VCaP (cell line): ENCODE data around the gene ZNF674.
"Not testable (repeated sequence)": the region's sequence is repeated elsewhere in the genome, so short reads cannot be mapped to it uniquely, and the experiment has no call there.

Experiments used
- H3K27ac ChIP-seq: fragments of 450-650 bp; 2 replicates; pipeline ENCODE4 v1.5.1; 2017
- TF ChIP-seq, protein P1 (sequence below): fragments of 450-650 bp; conservative IDR thresholded peaks from 2 replicates; pipeline ENCODE4 v1.5.1; 2017; ENCODE audit warnings: mild to moderate bottlenecking, moderate library complexity

ZNF674 gene

DNA sequence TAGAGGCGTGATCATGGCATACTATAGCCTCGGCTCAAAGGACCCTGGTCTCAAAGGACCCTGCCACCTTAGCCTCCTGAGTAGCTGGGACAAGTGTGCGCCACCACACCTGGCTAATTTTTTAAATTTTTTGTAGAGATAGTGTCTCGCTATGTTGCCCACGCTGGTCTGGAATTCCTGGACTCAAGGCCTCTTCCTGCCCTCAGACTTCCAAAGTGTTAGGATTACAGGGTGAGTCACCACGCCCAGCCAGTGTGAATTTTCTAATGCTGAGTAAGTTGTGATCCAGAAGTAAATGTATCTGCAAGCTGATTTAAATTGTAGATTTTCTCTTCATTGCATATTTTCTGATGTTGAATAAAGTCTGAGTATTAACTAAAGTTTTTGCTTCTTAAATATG, 2.6 kb upstream of the ZNF674 start:
- no peak overlapping the region for H3K27ac ChIP-seq
- TF ChIP-seq, protein P1, sequence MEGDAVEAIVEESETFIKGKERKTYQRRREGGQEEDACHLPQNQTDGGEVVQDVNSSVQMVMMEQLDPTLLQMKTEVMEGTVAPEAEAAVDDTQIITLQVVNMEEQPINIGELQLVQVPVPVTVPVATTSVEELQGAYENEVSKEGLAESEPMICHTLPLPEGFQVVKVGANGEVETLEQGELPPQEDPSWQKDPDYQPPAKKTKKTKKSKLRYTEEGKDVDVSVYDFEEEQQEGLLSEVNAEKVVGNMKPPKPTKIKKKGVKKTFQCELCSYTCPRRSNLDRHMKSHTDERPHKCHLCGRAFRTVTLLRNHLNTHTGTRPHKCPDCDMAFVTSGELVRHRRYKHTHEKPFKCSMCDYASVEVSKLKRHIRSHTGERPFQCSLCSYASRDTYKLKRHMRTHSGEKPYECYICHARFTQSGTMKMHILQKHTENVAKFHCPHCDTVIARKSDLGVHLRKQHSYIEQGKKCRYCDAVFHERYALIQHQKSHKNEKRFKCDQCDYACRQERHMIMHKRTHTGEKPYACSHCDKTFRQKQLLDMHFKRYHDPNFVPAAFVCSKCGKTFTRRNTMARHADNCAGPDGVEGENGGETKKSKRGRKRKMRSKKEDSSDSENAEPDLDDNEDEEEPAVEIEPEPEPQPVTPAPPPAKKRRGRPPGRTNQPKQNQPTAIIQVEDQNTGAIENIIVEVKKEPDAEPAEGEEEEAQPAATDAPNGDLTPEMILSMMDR, result no peak

DNA sequence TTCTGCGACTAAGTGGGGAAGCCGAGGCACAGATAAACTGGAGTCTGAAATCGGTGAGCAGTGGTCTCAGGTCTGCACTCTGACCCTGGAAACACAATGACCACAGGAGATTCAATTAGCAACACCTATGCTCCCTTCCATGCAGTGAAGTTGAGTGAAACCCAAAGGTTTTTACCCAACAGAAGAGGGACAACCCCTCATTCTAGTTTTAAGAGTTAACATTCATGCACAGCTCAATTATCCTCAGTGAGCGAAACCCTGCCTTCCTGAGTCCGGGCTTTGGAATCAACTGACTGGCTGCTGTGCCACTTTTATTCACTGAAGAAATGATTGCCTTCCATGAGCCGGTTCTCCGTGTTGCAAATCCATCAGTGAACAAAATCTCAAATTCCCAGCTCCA, 694 bp downstream of the ZNF674 start:
- peak overlapping the region; percentile 76 for H3K27ac ChIP-seq

DNA sequence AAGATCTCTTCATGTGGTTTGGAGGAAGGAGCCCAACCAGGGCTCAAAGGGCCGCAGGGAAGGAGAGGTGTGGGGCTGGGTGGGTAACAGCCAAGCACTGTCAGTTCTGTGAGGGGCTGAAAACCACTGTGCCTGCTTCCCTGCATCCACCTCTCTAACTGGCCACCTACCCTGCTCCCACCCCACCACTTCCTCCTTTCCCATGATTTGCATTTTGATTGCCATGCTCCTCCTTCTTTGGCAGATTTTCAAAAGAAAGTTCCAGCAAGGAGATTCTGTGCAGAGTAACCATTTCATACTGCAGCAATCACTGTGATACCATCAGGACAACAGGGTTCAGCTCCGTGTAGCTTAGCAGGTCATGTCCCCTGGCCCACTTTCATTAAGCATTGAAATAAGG, 1.8 kb downstream of the ZNF674 start:
- no peak overlapping the region for H3K27ac ChIP-seq

DNA sequence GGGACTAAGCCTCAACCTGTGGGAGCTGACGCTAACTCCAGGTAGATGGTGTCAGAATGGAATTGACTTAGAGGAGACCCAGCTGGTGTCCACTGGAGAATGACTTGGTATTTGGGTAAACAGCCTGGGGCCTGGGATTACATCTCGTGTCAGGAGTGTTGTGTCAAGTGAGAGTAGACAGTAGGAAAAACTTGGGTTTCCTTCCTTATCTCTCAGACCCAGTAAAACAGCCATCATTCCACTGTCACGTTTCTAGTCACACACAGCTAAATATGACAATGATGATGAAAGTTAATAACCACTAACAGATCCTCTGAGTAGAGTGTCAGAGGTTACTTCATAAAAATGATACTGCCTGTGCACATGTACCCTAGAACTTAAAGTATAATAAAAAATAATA, 13.8 kb downstream of the ZNF674 start:
- no peak overlapping the region for H3K27ac ChIP-seq
- TF ChIP-seq, protein P1, result no peak

More for the DNA sequence above, 1.8 kb downstream of the ZNF674 start:
- TF ChIP-seq, protein P1, result no peak

DNA sequence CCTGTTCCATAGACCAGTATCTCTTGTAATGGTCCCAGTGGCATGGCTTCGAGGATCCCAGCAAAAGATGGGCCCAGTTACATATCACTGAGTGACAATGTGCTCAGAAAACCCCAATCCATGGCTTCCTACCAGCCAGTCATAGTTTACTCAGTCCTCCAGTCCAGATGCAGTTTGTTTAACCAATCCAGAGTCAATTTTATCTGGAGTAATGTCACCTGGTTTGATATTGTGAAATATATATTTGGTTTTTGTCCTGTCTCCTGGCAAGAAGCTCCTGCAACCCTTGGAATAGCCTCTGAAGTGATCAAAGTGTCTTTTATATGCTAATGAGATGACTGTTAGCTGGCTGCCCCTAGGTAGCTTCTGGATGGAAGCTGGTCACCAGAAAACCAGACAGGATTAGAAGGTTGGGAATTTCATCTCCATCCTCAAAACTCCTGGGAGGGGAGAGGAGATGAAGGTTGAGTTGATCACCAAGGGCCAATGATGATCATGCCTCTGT, 14.8 kb downstream of the ZNF674 start:
- H3K27ac ChIP-seq, result not testable (repeated sequence)

DNA sequence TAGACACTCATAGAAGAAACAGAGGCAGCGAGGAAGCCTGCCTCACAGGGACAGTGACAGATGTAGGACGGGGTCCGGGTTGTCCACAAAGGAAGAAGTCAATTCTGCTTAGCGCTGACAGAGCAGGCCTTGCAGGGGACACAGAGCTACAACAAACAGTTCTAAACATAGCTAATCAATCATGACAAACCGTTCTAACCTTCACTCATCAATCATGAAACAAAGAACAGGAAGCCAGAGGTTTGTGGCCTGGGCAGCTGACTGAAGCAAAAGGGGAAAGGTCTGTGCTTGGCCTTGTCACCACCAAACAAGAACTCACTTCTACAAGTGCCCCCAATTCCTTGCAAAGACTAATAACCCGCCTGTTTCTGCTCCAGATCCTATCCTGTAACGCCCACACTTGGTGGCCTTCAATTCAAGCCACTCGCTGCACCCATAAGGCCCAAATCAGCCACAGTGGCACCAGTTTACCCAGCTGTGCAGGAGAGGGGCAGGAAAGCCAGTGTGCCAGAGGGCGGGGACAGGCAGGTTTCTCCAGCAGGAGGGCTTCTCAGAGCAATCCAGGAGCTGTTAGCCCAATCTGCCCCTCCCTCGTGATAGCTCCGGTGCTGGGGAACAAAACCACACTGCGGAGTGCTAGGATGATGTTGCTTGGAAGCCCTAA, 15.3 kb downstream of the ZNF674 start:
- H3K27ac ChIP-seq, result not testable (repeated sequence)

DNA sequence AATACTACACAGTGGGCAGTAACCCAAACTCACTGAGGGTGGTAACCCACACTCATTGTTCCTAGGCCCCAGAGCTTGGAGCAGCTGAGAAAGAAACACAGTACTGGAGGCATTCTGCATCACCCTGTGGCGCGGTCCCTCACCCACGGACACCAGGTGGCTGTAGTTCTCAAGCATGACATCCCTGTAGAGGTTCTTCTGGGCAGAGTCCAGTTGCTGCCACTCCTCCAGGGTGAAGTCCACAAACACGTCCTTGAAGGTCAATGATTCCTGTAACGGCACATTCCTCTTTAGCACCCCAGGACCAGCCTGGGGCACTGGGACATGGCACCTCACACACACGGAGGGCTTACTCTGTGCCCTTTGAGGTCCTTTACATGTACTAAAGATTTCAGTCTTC, 16.6 kb downstream of the ZNF674 start:
- not testable (repeated sequence) for H3K27ac ChIP-seq

DNA sequence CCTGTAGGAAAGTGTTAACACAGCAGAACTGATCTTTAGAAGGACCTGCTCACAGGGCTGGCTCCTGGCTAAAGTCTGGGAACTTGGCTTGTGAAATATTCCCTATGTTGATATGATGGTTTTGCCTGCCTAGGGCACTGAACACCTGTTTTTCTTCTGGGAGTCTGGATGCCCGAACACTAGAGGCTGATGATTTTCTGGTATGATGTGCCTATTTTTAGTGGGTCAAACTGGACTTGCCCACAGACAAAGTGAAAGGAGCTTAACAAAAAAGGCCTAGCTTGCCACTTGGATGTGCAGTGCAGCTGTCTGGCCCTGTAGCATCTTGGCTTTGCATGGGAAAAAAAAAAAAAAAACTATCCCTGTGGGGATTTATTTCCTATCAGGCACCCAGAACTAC, 39.1 kb downstream of the ZNF674 start:
- H3K27ac ChIP-seq, result no peak overlapping the region
- TF ChIP-seq, protein P1, result no peak

DNA sequence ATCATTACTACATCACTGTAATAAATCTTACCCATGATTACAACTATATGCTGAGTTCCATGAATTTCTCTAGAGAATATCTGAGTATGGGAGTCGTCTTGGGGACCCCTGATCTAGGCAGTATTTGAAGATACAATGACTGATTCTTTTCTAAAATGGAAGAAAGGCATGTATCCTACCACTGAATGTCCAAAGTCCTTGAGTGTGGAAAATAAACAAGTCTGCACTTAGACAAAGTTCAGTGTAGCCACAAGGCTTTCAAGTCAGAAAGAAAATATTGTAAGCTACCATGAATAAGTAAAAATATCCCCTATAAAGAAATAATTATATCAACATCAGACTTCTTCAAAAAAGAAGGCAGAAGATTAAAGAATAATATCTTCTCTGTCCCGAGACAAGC, 42.4 kb downstream of the ZNF674 start:
- H3K27ac ChIP-seq, result no peak overlapping the region
- TF ChIP-seq, protein P1, result no peak

DNA sequence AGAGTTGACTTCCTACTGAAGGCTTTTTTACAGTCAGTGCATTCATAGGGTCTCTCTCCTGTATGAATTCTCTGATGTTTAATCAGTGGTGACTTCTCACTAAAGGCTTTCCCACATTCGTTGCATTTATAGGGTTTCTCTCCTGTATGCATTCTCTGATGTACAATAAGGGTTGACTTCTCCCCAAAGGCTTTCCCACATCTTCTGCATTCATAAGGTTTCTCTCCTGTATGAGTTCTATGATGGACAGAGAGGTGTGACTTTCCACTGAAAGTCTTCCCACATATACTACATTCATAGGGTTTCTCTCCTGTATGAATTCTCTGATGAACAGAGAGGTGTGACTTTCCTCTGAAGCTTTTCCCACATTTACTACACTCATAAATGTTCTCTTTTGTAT, 45.2 kb downstream of the ZNF674 start:
- no peak overlapping the region for H3K27ac ChIP-seq
- TF ChIP-seq, protein P1, result no peak
